Measurements from ENCODE around the gene OGFOD3.
"Not testable (repeated sequence)": the region's sequence is repeated elsewhere in the genome, so short reads cannot be mapped to it uniquely, and the experiment has no call there.

The OGFOD3 gene

GRCh38 chr17:82372249-82373071 lies 45.9 kb downstream of the OGFOD3 start:
- no peak for DNase-seq

GRCh38 chr17:82371333-82372248 lies 46.8 kb downstream of the OGFOD3 start, which contains the start of gene UTS2R:
UTS2R (plus strand) TSS chr17:82371765; CDS start chr17:82374325, 2,560 bp downstream.
- no peak for DNase-seq

- DNase-seq: no peak
Measured at GRCh38 chr17:82370471-82371332, 47.7 kb downstream of the OGFOD3 start.

- DNase-seq: no peak
Measured at GRCh38 chr17:82369211-82369610, 49.2 kb downstream of the OGFOD3 start.

- no peak for DNase-seq
Measured at GRCh38 chr17:82367724-82368524, 50.5 kb downstream of the OGFOD3 start.

- DNase-seq: no peak
Measured at GRCh38 chr17:82366749-82367148, 51.6 kb downstream of the OGFOD3 start.

GRCh38 chr17:82365606-82366295 lies 52.6 kb downstream of the OGFOD3 start:
- DNase-seq: no peak

- no peak for DNase-seq
Measured at GRCh38 chr17:82361885-82362633, 56.3 kb downstream of the OGFOD3 start.

- DNase-seq: not testable (repeated sequence)
Measured at GRCh38 chr17:82359451-82360074, 58.8 kb downstream of the OGFOD3 start.

GRCh38 chr17:82358465-82359350 lies 59.7 kb downstream of the OGFOD3 start, which contains the start of gene TEX19:
TEX19 (plus strand) TSS chr17:82359247; CDS start chr17:82362151, 2,904 bp downstream.
- no peak for DNase-seq

- DNase-seq: no peak
Measured at GRCh38 chr17:82357394-82357793, 61.0 kb downstream of the OGFOD3 start.

GRCh38 chr17:82356845-82357355 lies 61.5 kb downstream of the OGFOD3 start:
- DNase-seq: no peak

GRCh38 chr17:82355770-82356427 lies 62.5 kb downstream of the OGFOD3 start:
- no peak for DNase-seq

- DNase-seq: no peak
Measured at GRCh38 chr17:82354804-82355308, 63.5 kb downstream of the OGFOD3 start.

GRCh38 chr17:82353484-82353883 lies 64.9 kb downstream of the OGFOD3 start:
- DNase-seq: no peak

- DNase-seq: no peak
Measured at GRCh38 chr17:82351713-82352488, 66.5 kb downstream of the OGFOD3 start.

GRCh38 chr17:82351254-82351712 lies 67.1 kb downstream of the OGFOD3 start:
- DNase-seq: no peak

All from activated gamma-delta T cell (primary cell).